ENCODE results near the gene CST3.
A peak's percentile ranks its signal among the peaks of the same experiment; 100 is the strongest.
"Not testable (repeated sequence)": the region's sequence is repeated elsewhere in the genome, so short reads cannot be mapped to it uniquely, and the experiment has no call there.

Gene CST3

DNA sequence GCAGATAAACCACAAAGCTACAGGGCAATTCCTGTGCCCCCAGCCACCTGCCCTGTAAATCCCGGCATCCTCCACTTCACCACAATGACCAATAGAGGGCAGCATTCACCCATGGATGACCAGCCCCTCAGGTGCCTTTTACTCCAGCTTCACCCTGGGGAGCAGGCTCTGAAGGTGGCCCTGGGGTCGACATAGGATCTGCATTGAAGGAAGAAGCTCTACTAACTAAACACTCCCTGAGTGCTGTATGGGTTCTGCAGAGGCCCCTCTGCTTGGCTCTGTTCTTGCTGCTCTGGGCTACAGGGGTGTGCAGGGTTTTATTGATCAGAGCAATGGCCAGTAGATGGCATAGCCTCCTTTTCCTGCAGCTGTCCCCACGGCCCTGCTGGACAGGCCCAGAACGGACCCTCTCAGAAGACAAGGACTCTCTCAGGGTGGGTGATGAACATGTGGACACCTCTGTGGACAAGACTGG lies 30.8 kb upstream of the CST3 start:
- no peak overlapping the region for H3K27ac ChIP-seq
- TF ChIP-seq CTCF (IDR thresholded peaks at IDR 0.05) (peak; percentile 84), ZFX (IDR thresholded peaks at IDR 0.05; ENCODE audit: borderline replicate concordance) (no peak)

DNA sequence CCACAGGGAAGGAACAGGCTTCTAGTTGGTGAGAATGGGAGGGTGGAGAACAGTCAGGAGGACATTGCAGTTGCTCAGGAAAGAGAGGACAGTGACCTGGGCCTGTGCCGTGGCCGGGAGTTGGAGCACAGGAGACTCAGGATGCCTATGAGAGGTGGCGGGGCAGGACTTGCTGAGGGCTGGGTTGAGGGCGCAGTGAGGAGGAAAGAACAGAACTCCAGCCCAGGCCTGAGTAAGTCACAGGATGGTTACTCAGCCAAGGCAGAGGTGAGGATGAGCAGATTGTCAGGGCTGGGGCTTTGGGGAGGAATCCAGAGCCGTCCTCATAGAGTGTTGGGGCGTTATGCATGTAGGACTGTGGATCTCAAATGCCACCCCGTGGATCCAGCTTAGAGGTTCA lies 29.9 kb upstream of the CST3 start:
- TF ChIP-seq ZFX (IDR thresholded peaks at IDR 0.05; ENCODE audit: borderline replicate concordance): no peak
- no peak for TF ChIP-seq CTCF (IDR thresholded peaks at IDR 0.05)
- no peak overlapping the region for H3K27ac ChIP-seq

GRCh38 chr20:23666698-23667097 lies 28.9 kb upstream of the CST3 start:
- TF ChIP-seq ZFX (IDR thresholded peaks at IDR 0.05; ENCODE audit: borderline replicate concordance): no peak
- TF ChIP-seq CTCF (IDR thresholded peaks at IDR 0.05): no peak
- H3K27ac ChIP-seq: no peak overlapping the region

DNA sequence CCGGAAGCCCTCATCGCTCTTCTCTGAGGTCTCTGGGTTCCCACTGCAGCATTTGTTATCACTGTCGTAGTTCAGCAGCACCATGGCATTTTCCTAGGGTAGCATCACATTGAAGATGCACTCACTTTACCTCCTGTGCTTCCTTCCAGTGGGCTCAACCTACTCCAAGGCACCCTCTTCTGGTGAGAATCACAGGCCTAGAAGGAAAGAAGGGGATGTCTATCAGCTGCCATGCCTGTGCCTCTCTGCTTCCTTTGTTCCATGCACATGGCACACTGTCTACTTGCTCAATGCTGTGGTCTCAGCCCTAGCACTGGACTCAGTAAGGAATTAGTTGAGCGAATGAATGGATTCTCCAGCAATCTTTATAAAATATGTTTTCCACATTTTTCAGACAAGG lies 28.4 kb upstream of the CST3 start:
- H3K27ac ChIP-seq: no peak overlapping the region
- TF ChIP-seq ZFX (IDR thresholded peaks at IDR 0.05; ENCODE audit: borderline replicate concordance) (no peak), CTCF (IDR thresholded peaks at IDR 0.05) (no peak)

DNA sequence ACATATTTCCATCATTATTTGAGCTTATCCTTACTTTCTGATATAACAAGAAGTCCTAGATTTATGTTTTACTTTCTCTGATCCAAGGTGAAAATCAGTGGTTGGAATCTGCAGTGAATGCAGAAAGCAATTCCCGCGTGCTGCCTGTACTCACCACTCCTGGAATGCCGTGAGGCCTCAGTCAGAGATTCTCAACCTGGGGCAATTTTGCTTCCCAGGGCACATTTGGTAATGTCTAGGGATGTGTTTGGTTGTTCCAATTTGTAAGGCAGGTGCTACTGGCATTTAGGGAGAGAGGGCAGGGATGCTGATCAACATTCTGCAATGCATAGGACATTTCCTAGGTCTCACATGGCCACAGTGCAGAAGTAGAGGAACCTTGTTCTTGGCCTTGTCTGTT lies 27.2 kb upstream of the CST3 start:
- H3K27ac ChIP-seq: no peak overlapping the region
- no peak for TF ChIP-seq CTCF (IDR thresholded peaks at IDR 0.05)
- no peak for TF ChIP-seq ZFX (IDR thresholded peaks at IDR 0.05; ENCODE audit: borderline replicate concordance)

- not testable (repeated sequence) for H3K27ac ChIP-seq
These were observed 26.3 kb upstream of the CST3 start for GRCh38 chr20:23664046-23664445.

DNA sequence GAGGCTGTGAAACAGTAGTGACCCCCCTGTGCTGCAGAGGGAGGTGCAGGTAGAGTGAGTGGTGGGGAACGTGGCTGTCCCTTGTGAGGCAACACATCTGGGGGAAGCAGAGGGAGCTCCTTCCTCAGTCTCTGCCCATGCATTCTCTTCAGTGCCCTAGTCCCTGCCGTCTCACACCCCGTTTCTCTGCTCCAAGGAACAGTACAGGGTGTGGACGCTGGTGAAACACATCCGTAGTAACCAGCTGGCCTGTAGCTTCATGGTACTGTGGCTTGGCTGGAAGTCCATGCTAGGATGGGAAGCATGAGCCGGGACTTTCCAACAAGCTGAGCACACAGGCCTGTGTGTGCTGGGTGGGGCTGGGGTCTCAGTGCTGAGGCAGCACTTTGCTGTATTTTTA lies 25.4 kb upstream of the CST3 start:
- no peak overlapping the region for H3K27ac ChIP-seq
- TF ChIP-seq ZFX (IDR thresholded peaks at IDR 0.05; ENCODE audit: borderline replicate concordance) (no peak), CTCF (IDR thresholded peaks at IDR 0.05) (no peak)

- H3K27ac ChIP-seq: no peak overlapping the region
- no peak for TF ChIP-seq CTCF (IDR thresholded peaks at IDR 0.05)
- TF ChIP-seq ZFX (IDR thresholded peaks at IDR 0.05; ENCODE audit: borderline replicate concordance): no peak
These were observed 24.6 kb upstream of the CST3 start for GRCh38 chr20:23662276-23662870.

All from 22Rv1 (cell line).